ENCODE results near the gene MAP3K10. TPM values are rescaled to one million over a fixed set of nuclear protein-coding genes. Genes with fewer than 3 reads are reported as not detected.
A peak's percentile ranks its signal among the peaks of the same experiment; 100 is the strongest.

MAP3K10 gene
- total and polyA plus RNA-seq, 2 of the 4 experiments (the other 2 are of a cell fraction): 1.8 to 5.5 TPM

GRCh38 chr19:40141551-40141950 lies 49.7 kb upstream of the MAP3K10 start:
- Histone ChIP-seq H3K9ac (ENCODE audit: low read depth, low read length) (no peak overlapping the region), H3K14ac (replicated peaks; ENCODE audit: low read depth, low read length) (no peak overlapping the region), H3K4me1 (ENCODE audit: control insufficient read depth, insufficient read depth, low read length) (no peaks in the 10 kb centered on the region), H3K9me3 (ENCODE audit: control insufficient read depth, insufficient read depth, low read length) (no peaks in the 10 kb centered on the region), H2BK120ac (ENCODE audit: low read depth, low read length) (no peak overlapping the region), H3K36me3 (ENCODE audit: control insufficient read depth, insufficient read depth, low read length) (no peaks in the 10 kb centered on the region), H2BK15ac (ENCODE audit: low read depth, low read length) (no peak overlapping the region), H4K91ac (ENCODE audit: insufficient read depth, low read depth, low read length) (no peak overlapping the region), H4K8ac (ENCODE audit: low read depth in 2 of 2, low read length in 2 of 2) (no peak overlapping the region), H3K4me3 (ENCODE audit: insufficient read depth, low read depth, low read length) (no peak overlapping the region), H2AK5ac (ENCODE audit: low read depth, low read length) (no peak overlapping the region), H3K18ac (ENCODE audit: low read depth, low read length) (no peak overlapping the region), H2AK9ac (replicated peaks; ENCODE audit: low read depth, low read length, poor library complexity) (no peak overlapping the region), H3K4me2 (ENCODE audit: low read depth, low read length) (no peak overlapping the region), H4K20me1 (ENCODE audit: insufficient read depth, low read length) (no peaks in the 10 kb centered on the region), H3K23ac (ENCODE audit: low read depth, low read length) (no peak overlapping the region), H3K27me3 (ENCODE audit: control insufficient read depth, insufficient read depth, low read length) (peaks cover under 1% of the 10 kb centered on the region), H2BK20ac (ENCODE audit: low read depth, low read length) (no peak overlapping the region), H3K9me1 (ENCODE audit: insufficient read depth, low read length) (no peaks in the 10 kb centered on the region), H2BK5ac (ENCODE audit: low read depth, low read length, poor library complexity, severe bottlenecking) (no peak overlapping the region), H3K27ac (ENCODE audit: insufficient read depth, low read length) (no peak overlapping the region), H4K5ac (ENCODE audit: low read depth, low read length) (no peak overlapping the region), H3K56ac (ENCODE audit: extremely low read depth, insufficient read depth, low read length) (no peak overlapping the region), H3K79me1 (ENCODE audit: low read depth in 1 of 2, low read length in 2 of 2) (no peaks in the 10 kb centered on the region), H3K4ac (ENCODE audit: low read depth, low read length) (no peak overlapping the region), H2AFZ (replicated peaks; ENCODE audit: low read length, poor library complexity) (no peak overlapping the region)
- no peak for DNase-seq
- 79% methylated on average over 2 of the region's 3 CpGs; no CpG with 5 or more reads in 1 of the 2 experiments for WGBS, 2 experiments (ENCODE audit: extremely low coverage in 2 of 2, insufficient read length in 1 of 2)
- POLR2A ChIA-PET (ENCODE audit: unreplicated experiment): no interaction called here
- BruUV-seq (replicated peaks): no TSS peak
- intact Hi-C loops (cut with micrococcal nuclease) (no loop called here), in situ Hi-C loops (cut with MboI; ENCODE audit: low sequenced_read_pairs) (loop anchor here (5.0 to 25.0 kb wide), 2 partner anchors 81 to 371 kb away; no protein-coding TSS in a partner anchor), dilution Hi-C loops (cut with HindIII; ENCODE audit: low sequenced_read_pairs, unreplicated experiment) (no loop called here)
- ATAC-seq (ENCODE audit: low read depth): no peak
- TF ChIP-seq BHLHE40 (IDR thresholded peaks at IDR 0.05; ENCODE audit: low read depth, low read length) (no peak), SMC3 (IDR thresholded peaks at IDR 0.05; ENCODE audit: low read depth, low read length) (no peak), POLR2A (IDR thresholded peaks at IDR 0.05; ENCODE audit: low read depth, low read length) (no peak), RFX5 (IDR thresholded peaks at IDR 0.05; ENCODE audit: low read depth, low read length) (no peak), CEBPB (IDR thresholded peaks at IDR 0.05; ENCODE audit: low read depth, low read length) (0 out of 2 replicates have a peak, but pooled peaks have one; percentile 35), MXI1 (IDR thresholded peaks at IDR 0.05; ENCODE audit: borderline replicate concordance, low read depth, low read length) (no peak)
- TF ChIP-seq, protein P1, sequence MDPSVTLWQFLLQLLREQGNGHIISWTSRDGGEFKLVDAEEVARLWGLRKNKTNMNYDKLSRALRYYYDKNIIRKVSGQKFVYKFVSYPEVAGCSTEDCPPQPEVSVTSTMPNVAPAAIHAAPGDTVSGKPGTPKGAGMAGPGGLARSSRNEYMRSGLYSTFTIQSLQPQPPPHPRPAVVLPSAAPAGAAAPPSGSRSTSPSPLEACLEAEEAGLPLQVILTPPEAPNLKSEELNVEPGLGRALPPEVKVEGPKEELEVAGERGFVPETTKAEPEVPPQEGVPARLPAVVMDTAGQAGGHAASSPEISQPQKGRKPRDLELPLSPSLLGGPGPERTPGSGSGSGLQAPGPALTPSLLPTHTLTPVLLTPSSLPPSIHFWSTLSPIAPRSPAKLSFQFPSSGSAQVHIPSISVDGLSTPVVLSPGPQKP (IDR thresholded peaks at IDR 0.05; ENCODE audit: borderline replicate concordance, low read depth, low read length): no peak
- CTCF ChIA-PET: interaction anchor here (0.9 kb wide), 1 partner anchor 164 kb away, joined by 3 read pairs; no protein-coding TSS in a partner anchor
